GM23248 (cell line): Measurements from ENCODE around the gene CA11.

ENCODE experiments used
- EZH2 ChIP-seq: fragments of 200-600 bp; sonication (generic); IDR thresholded peaks from 2 replicates; pipeline ENCODE4 v1.6.1; 2018; ENCODE audit warnings: antibody characterized with exemption, mild to moderate bottlenecking; ENCODE audit not compliant: insufficient read depth, poor library complexity, severe bottlenecking
- EZH2phosphoT487 ChIP-seq: fragments of 200-600 bp; sonication (generic); IDR thresholded peaks from 2 replicates; pipeline ENCODE4 v1.6.1; 2018; ENCODE audit warnings: antibody characterized with exemption, moderate library complexity, mild to moderate bottlenecking, low read depth; ENCODE audit not compliant: insufficient read depth

GRCh38 chr19:48624067-48624594 lies 21.9 kb downstream of the CA11 start:
- no peak for TF ChIP-seq EZH2
- TF ChIP-seq EZH2phosphoT487 = no peak
